WI38 (cell line): ENCODE results near the gene WNT1.

Experiments
- H3K4me3 ChIP-seq: 2 replicates; pipeline ENCODE4 v1.5.1; 2011; ENCODE audit warnings: low read depth, mild to moderate bottlenecking, control low read depth, low read length
- CTCF ChIP-seq: IDR thresholded peaks from 2 replicates; pipeline ENCODE4 v1.5.1; 2012; ENCODE audit warnings: low read depth, mild to moderate bottlenecking, control low read depth, low read length

WNT1 gene

GRCh38 chr12:49019443-49020324, 41.6 kb downstream of the WNT1 start:
- peak; percentile 33; the same call in 1 of the 2 replicates for TF ChIP-seq CTCF
- H3K4me3 ChIP-seq = no peak overlapping the region

- TF ChIP-seq CTCF = no peak
- H3K4me3 ChIP-seq = no peak overlapping the region
These were observed 42.3 kb downstream of the WNT1 start for GRCh38 chr12:49020441-49020840.

GRCh38 chr12:49021292-49021915, 43.3 kb downstream of the WNT1 start:
- no peak overlapping the region for H3K4me3 ChIP-seq
- no peak for TF ChIP-seq CTCF

- no peak overlapping the region for H3K4me3 ChIP-seq
- no peak for TF ChIP-seq CTCF
These were observed 44.5 kb downstream of the WNT1 start for GRCh38 chr12:49022558-49023178.

- no peak overlapping the region for H3K4me3 ChIP-seq
- no peak for TF ChIP-seq CTCF
These were observed 45.7 kb downstream of the WNT1 start for GRCh38 chr12:49023812-49024211.

- no peak for TF ChIP-seq CTCF
- H3K4me3 ChIP-seq = no peak overlapping the region
These were observed 46.4 kb downstream of the WNT1 start for GRCh38 chr12:49024543-49024942.

- no peak for TF ChIP-seq CTCF
- no peak overlapping the region for H3K4me3 ChIP-seq
These were observed 47.3 kb downstream of the WNT1 start for GRCh38 chr12:49025463-49025862.
